SH-SY5Y (cell line): ENCODE measurements around the gene MAPKAPK2.

Source experiments
- GATA2 ChIP-seq: IDR thresholded peaks from 2 replicates; pipeline ENCODE4 v1.6.1; 2011; ENCODE audit warnings: mild to moderate bottlenecking, low read depth, low read length
- GATA3 ChIP-seq: IDR thresholded peaks from 2 replicates; pipeline ENCODE4 v1.6.1; 2011; ENCODE audit warnings: low read depth, mild to moderate bottlenecking, low read length, moderate library complexity

DNA sequence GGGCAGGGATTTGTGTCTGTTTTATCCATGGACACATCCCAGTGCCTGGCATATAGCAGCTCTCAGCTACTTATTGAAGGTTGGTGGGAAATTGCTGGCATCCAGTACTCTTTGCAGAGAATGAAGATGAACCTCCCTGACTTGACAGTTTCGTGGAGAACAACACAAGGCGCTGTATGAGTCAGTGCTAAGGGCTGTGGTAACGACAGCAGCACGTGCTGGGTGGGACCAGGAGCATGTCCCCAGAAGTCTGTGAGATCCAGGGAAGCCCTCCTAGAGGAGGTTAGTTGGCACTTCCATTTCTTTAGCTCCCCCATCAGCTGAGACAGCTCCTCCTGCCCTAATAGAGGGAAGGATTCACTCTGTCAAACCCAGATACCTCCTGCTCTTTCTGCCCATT lies 60.0 kb downstream of the MAPKAPK2 start:
- TF ChIP-seq GATA2 (no peak), GATA3 (no peak)
